ENCODE measurements around the gene CCDC40. TPM values are rescaled to one million over a fixed set of nuclear protein-coding genes. Genes with fewer than 3 reads are reported as not detected.
A peak's percentile ranks its signal among the peaks of the same experiment; 100 is the strongest.

Gene CCDC40
- total RNA-seq, 1 experiment from 2014 or later: 14.2 TPM

DNA sequence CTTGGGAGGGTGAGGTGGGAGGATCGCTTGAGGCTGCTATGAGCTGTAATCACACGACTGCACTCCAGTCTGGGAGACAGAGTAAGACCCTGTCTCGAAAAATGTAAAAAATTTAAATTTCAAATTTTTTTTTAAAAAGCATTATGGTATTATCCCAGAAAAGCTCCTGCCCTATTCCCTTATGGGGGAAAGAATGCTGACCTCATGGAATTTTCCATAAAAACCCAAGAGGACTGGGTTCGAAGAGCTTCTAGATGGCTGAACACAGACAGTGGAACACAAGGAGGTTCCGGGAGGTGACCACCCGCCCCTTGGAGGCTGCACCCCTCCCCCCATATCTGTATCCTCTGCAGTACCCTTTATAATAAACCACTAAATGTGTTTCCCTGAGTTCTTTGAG lies 106.5 kb downstream of the CCDC40 start:
- Histone ChIP-seq H3K79me2 (ENCODE audit: low read depth) (peaks cover 48% of the 10 kb centered on the region), H4K20me1 (ENCODE audit: insufficient read depth) (peaks cover 41% of the 10 kb centered on the region), H3K27ac (no peak overlapping the region), H3K4me1 (replicated peaks; ENCODE audit: insufficient read depth) (peaks cover 16% of the 10 kb centered on the region; the same call in 1 of the 2 replicates), H3K9me2 (ENCODE audit: insufficient read depth) (no peaks in the 10 kb centered on the region), H3K27me3 (ENCODE audit: insufficient read depth, low read depth) (no peaks in the 10 kb centered on the region), H3K9me3 (ENCODE audit: insufficient read depth, low read depth) (no peaks in the 10 kb centered on the region), H3K4me2 (no peak overlapping the region), H2AFZ (no peak overlapping the region), H3F3A (ENCODE audit: insufficient read depth, low read depth) (no peaks in the 10 kb centered on the region), H3K36me3 (ENCODE audit: low read depth) (peaks cover 15% of the 10 kb centered on the region), H3K4me3 (no peak overlapping the region)
- DNase-seq: no peak
- ChIA-PET CTCF (interaction anchor here (0.6 kb wide), 1 partner anchor 107 kb away, joined by 7 read pairs; the partner anchor contains the start of gene TBC1D16), POLR2A (ENCODE audit: unreplicated experiment) (no interaction called here)
- TF ChIP-seq, protein P1, sequence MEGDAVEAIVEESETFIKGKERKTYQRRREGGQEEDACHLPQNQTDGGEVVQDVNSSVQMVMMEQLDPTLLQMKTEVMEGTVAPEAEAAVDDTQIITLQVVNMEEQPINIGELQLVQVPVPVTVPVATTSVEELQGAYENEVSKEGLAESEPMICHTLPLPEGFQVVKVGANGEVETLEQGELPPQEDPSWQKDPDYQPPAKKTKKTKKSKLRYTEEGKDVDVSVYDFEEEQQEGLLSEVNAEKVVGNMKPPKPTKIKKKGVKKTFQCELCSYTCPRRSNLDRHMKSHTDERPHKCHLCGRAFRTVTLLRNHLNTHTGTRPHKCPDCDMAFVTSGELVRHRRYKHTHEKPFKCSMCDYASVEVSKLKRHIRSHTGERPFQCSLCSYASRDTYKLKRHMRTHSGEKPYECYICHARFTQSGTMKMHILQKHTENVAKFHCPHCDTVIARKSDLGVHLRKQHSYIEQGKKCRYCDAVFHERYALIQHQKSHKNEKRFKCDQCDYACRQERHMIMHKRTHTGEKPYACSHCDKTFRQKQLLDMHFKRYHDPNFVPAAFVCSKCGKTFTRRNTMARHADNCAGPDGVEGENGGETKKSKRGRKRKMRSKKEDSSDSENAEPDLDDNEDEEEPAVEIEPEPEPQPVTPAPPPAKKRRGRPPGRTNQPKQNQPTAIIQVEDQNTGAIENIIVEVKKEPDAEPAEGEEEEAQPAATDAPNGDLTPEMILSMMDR (conservative IDR thresholded peaks at IDR 0.05): no peak
- no peak for TF ChIP-seq EZH2 (IDR thresholded peaks at IDR 0.05; ENCODE audit: low read depth)
- BruUV-seq (replicated peaks): no TSS peak
- intact Hi-C loops (cut with micrococcal nuclease; ENCODE audit: unreplicated experiment): no loop called here

- intact Hi-C loops (cut with micrococcal nuclease; ENCODE audit: unreplicated experiment): loop anchor here (5.0 kb wide), 2 partner anchors 43 to 107 kb away; partner anchors contain the start of gene GAA
- Histone ChIP-seq H3K4me3 (peak overlapping the region; percentile 88), H3F3A (ENCODE audit: insufficient read depth, low read depth) (no peaks in the 10 kb centered on the region), H3K9me3 (ENCODE audit: insufficient read depth, low read depth) (no peaks in the 10 kb centered on the region), H3K27ac (no peak overlapping the region), H3K9me2 (ENCODE audit: insufficient read depth) (no peaks in the 10 kb centered on the region), H3K36me3 (ENCODE audit: low read depth) (peaks cover 7% of the 10 kb centered on the region), H4K20me1 (ENCODE audit: insufficient read depth) (peaks cover 41% of the 10 kb centered on the region), H3K27me3 (ENCODE audit: insufficient read depth, low read depth) (no peaks in the 10 kb centered on the region), H3K4me2 (peak overlapping the region; percentile 86), H2AFZ (no peak overlapping the region), H3K4me1 (replicated peaks; ENCODE audit: insufficient read depth) (peaks cover 20% of the 10 kb centered on the region; the same call in 1 of the 2 replicates), H3K79me2 (ENCODE audit: low read depth) (peaks cover 58% of the 10 kb centered on the region)
- DNase-seq: no peak
- no peak for TF ChIP-seq EZH2 (IDR thresholded peaks at IDR 0.05; ENCODE audit: low read depth)
- TF ChIP-seq, protein P1 (conservative IDR thresholded peaks at IDR 0.05): no peak
- ChIA-PET POLR2A (ENCODE audit: unreplicated experiment) (interaction anchor here (0.5 to 0.7 kb wide), 3 partner anchors 19 to 812 kb away, joined by 3 to 5 read pairs (median 5); no protein-coding TSS in a partner anchor), CTCF (interaction anchor here (1.0 to 1.2 kb wide), 2 partner anchors 21 to 42 kb away, joined by 3 to 4 read pairs; no protein-coding TSS in a partner anchor)
- BruUV-seq (replicated peaks): TSS peak; percentile 30
These were observed 108.9 kb downstream of the CCDC40 start for GRCh38 chr17:80145076-80146075.
